GM19328 (cell line): ENCODE results near the gene EPN2.
A peak's percentile ranks its signal among the peaks of the same experiment; 100 is the strongest.
"Not testable (repeated sequence)": the region's sequence is repeated elsewhere in the genome, so short reads cannot be mapped to it uniquely, and the experiment has no call there.

Experiments
- ATAC-seq: cut with Tn5 transposase; IDR thresholded peaks from one replicate; pipeline ENCODE4 v1.9.1; 2021; ENCODE audit warnings: mild to moderate bottlenecking, moderate library complexity; ENCODE audit not compliant: unreplicated experiment

Gene EPN2

DNA sequence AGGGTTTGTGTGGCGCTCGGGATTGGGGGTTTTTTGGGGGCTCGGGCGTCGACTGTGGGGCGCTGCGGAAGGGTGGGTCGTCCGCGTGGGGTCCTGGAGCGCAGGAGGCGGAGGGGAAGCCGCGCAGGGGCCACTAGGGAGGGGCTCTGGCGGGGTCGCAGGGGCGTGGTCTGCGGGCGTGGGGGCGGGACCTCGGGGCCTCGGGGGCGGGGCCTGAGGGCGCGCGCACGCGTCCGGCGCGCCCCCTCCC lies at the start of gene EPN2:
Gene EPN2 (plus strand): TSS at position 228 of the 250 bp plus-strand sequence. CDS start 45,754 bp downstream, outside the sequence.
- ATAC-seq = not testable (repeated sequence)

GRCh38 chr17:19187883-19188869 lies 49.0 kb upstream of the EPN2 start:
- ATAC-seq = not testable (repeated sequence)

- ATAC-seq = not testable (repeated sequence)
Observed at GRCh38 chr17:19188870-19189708, 48.1 kb upstream of the EPN2 start.

GRCh38 chr17:19189781-19190405 lies 47.3 kb upstream of the EPN2 start:
- not testable (repeated sequence) for ATAC-seq

GRCh38 chr17:19196382-19197204 lies 40.6 kb upstream of the EPN2 start:
- ATAC-seq = peak; percentile 64

DNA sequence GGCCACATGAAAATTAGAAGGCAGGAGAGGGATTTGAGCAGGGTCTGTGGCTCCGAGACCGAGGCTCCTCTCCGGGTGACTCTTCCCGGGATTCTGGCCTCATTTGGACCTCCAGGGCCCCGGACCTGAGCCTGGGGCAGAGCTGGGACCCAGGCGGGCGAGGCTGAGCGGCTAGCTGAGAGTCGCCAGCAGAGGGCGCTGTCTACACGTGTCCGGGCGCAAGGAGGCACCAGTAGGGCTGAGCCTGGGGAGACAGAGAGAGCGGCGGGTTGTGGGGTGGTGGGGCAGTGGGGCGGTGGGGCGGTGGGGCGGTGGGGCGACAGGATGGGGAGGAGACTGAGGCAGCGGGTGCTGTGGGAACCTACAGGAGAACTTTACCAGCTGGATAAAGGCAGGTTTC lies 34.7 kb upstream of the EPN2 start:
- not testable (repeated sequence) for ATAC-seq

DNA sequence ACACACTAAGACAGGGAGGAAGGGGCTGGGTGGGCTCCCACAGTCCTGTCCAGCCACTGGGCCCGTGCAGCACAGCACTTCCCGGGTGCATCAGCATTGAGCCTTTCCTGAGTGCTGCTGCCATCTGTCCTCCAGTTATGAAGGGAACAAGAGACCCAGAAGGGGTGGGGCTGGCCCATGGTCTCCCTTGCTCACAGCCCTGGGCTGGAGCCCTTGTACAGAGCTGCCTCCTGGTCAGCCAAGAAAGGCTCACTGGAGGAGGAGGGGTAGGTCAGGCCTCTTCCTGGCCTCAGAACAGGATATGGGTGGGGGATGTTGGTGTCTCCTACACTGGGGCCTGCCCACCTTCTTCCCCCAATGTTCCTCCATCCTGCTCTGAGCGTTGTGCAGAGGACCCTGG lies 33.7 kb upstream of the EPN2 start:
- ATAC-seq = not testable (repeated sequence)

DNA sequence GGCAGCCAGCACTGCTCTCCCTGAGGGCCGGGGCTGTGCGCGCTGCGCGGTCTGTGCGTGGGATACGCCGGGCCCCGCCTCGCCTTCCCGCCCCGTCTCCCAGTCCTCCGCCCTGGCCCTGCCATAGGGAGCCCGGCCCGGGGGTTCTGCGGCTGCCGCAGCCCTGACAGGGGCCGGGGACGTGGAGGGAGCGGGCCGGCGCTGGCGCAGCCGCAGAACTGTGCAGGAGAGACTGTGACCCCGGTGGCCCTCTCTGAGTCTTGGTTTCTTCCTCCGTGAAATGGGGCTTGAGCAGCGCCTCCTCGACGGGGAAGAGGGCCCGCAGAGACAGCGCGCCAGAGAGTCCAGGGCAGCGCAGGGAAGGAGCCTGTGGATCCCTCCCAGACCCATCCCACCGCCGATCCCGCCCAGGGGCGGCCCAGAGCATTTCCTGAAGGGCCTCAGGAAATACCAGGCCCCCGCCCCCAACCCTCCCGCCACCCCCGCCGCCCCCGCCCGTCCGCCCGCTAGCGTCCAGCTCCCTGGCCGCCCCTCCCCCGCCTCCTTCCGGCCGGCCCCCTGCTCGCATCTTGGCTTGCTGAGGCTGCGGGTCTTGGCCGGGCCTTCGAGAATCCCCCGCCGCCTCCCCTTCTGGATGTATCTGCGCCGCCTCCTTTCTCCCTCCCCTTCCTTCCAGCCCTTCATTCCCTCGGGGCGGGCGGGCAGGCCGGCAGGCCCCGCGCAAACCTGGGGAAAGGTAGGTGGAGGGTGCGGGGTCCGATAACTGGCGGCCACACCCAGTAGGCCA lies 21.9 kb upstream of the EPN2 start:
- ATAC-seq = not testable (repeated sequence)

DNA sequence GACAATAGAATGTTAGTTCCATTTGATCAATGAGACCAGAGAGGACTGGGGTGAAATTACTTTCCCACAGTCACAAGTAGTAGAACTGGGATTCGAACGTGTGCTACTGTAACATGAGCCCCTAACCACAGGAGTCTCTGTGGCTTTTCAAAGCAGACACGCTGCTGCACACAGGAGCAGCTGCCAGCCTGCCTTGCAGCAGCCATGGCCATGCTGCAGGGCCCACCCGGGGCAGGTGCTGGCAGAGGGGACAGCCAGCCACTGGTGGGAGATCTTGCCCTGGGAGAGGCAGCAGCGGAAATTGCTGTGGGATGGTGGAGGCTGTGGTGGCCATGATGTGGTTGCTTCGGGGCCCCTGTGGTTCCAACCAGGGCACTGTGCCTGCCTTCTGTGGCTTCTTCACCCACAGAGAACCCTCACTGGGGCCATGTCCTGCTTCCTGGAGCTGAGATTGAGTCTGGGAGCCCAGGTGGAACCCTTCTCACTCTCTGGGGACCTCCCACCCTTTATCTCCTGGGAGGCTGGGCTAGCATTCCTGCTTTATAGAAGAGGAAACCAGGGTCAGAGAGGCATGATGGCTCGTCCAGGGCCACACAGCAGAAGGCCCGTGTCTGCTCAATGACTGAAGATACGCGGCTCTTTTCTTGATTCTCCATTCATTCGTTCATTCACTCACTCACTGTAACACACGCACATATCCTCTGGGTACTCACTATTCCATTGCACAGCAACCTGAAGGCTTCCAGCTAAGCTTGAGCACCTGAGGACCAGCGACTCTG lies 20.8 kb upstream of the EPN2 start:
- not testable (repeated sequence) for ATAC-seq

DNA sequence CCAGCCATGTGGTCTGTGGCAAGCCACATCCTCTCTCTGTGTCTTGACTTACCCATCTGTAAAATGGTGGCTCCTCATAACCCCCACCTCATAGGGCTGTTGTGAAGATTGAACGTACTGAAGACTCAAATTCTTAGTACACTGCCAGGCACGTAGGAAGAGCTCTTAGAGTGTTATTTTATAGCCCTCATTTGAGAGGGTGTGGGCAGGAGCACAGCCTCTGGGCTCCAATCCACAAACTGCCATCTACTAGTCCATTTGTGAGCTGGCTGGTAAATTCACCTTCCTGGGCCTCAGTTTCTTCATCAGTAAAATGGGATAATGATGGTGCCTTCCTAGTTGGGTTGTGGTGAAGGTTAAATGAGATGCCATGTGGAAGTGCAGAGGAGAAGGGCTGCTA lies 18.3 kb upstream of the EPN2 start:
- ATAC-seq = not testable (repeated sequence)

DNA sequence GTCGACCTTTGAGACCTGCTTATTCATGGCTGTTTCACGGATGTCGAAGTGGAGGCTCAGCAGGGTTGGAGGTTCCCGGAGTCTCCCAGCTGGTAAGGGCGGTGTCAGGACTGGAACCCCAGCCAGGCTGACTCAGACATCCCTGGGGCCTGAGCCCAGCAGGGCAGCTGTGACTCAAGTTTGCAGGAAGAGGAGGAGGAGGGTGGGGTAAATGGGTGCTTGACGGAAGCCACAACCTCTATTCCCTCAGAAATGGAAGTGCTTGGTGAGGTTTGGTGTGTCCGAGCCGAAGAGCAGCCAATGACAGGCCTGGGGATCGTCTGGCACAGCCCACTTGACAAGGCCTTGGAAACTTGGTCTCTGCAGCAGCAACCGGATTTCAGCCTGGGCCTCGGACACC lies 17.8 kb upstream of the EPN2 start:
- ATAC-seq = not testable (repeated sequence)

DNA sequence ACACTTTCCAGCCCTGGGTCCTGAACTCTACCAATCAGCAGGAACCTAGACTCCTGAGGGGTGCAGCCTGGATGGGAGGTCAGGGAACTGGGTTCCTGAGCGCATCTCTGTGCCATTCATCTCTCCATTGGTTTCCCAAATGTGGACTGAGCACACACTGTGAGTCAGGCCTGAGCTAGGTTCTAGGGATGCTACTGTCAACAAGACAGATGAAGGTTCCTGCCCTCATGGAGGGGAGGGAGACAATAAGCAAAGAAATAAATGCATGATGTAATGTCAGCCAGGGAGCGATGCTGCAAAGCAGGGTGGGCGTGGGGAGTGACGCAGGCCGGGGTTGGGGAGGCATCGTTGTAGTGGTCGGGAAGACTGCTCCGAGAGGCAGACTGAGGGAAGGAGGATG lies 17.0 kb upstream of the EPN2 start:
- ATAC-seq = not testable (repeated sequence)

- not testable (repeated sequence) for ATAC-seq
Observed at GRCh38 chr17:19226610-19227588, 10.3 kb upstream of the EPN2 start.

DNA sequence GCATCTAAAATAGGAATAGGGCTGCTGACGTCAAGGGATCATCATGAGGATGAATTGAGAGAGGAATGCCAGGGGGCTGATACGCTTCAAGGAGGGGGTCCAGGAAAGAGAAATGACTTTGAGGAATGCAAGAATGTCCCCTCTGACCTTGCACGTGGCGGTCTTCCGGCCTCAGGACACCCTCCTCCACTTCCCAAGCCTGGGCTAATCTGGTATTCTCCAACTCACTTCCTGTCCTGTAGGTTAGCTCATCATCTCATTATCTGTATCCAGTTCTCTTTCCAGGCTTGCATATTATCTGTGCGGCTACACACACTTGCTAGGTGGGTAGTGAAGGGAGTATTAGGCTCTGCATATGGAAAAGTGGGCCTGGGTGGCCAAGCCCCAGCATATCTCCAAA lies 2.5 kb upstream of the EPN2 start:
- not testable (repeated sequence) for ATAC-seq

DNA sequence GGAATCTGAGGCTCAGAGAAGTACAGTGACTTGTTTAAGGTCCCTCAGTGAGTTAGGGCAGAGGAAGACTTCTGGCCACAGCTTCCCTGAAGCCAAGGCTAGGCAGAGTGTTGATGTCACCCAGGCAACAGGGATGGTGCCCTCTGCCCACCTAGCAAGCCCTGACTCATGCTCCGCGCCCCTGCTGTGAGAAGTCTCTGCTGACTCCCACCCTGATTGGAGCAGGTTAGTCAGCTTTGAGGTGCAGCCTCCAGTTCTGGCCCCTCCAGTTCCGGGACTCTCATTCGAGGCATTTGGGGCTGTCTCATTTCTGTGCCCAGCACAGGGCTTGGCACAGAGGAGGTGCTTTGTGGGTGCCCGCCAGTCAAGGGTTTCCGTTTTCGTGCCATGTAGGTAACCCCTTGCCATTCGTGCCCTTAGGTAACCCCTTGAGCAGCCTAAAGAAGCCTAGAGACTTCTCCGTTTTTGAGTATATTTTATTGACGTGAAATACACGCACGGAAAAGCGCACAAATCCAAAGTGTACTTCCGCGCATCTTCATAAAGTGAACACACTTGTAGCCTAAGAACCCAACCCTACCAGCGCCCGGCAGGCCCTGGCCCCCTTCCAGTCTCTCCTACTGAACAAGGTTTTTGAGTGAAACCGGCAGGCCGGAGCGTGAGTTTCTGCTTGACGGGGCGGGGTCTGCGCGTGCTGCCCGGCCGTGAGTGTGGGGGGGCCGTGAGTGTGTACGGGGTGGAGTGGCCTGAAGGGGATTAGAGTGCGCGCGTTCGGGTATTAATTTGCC lies 621 bp upstream of the EPN2 start:
- peak; percentile 15 for ATAC-seq

- peak; percentile 80 for ATAC-seq
Observed at GRCh38 chr17:19237389-19238166, 412 bp downstream of the EPN2 start.
